ENCODE results near the gene XXYLT1. TPM values are rescaled to one million over a fixed set of nuclear protein-coding genes. Genes with fewer than 3 reads are reported as not detected.

Gene XXYLT1
- total RNA-seq, 1 donor = 21.0 TPM

DNA sequence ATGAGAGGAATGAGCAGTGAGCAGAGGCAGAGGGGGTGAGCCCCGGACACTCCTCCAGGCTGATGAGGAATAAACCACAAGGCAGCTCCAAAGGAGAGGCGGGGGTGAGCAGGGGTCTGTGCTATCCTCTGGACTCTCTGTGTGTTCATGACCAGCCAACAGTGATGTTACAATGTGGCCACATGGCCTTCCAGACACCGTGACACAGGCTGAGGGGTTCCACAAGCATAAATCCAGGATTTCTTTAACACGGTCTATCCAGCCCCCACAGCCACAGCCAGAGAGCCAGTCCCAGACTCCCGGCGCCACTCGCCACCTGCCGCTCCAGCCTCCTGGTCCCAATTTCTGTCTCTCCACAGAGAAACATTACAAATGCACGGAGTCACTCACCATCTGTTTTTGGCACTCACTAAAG lies 24.4 kb downstream of the XXYLT1 start:
- DNase-seq (ENCODE audit: low read depth) = no peak
- no peak overlapping the region for H3K4me3 ChIP-seq (ENCODE audit: low read depth, low read length)
- no peak for TF ChIP-seq CTCF (IDR thresholded peaks at IDR 0.05; ENCODE audit: insufficient read depth, low read length)

DNA sequence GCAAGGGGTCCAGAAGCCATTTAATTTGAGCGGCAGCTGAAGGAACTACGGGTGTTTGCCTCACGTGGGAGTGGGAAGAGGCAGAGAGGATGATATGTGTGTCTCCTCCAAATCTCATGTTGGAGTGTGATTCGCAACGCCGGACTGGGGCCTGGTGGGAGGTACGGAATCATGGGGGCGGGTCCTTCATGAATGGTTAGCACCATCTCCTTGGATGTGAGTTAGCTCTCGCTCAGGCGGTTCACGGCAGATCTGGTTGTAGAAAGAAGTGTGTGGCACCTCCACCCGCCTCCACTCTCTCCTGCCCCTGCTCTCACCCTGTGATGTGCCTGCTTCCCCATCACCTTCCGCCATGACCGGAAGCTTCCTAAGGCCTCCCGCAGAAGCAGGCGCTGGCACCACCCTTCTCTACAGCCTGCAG lies 25.4 kb downstream of the XXYLT1 start:
- DNase-seq (ENCODE audit: low read depth) = no peak
- no peak for TF ChIP-seq CTCF (IDR thresholded peaks at IDR 0.05; ENCODE audit: insufficient read depth, low read length)
- no peak overlapping the region for H3K4me3 ChIP-seq (ENCODE audit: low read depth, low read length)

- DNase-seq (ENCODE audit: low read depth) = no peak
- no peak overlapping the region for H3K4me3 ChIP-seq (ENCODE audit: low read depth, low read length)
- no peak for TF ChIP-seq CTCF (IDR thresholded peaks at IDR 0.05; ENCODE audit: insufficient read depth, low read length)
Observed at GRCh38 chr3:195241592-195242355, 29.2 kb downstream of the XXYLT1 start.

DNA sequence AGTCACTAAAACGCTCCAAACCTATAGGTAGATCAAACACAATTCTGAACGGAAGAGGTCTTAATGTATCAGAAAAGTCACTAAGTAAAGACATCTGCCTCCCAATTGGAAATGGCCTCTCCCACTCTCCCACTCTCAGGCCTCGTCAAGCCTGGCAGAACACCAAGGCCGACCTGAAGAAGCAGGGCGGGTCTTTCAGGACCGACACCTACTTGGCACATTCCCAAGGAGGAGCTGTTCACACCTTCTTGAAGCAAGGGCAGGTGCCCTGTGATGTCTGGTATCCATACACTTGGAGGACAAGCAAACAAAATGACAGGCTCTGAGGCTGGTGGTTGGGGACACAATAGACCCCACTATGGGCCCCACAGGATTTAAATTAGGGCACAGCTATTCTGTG lies 30.0 kb downstream of the XXYLT1 start:
- DNase-seq (ENCODE audit: low read depth) = no peak
- no peak overlapping the region for H3K4me3 ChIP-seq (ENCODE audit: low read depth, low read length)
- no peak for TF ChIP-seq CTCF (IDR thresholded peaks at IDR 0.05; ENCODE audit: insufficient read depth, low read length)

DNA sequence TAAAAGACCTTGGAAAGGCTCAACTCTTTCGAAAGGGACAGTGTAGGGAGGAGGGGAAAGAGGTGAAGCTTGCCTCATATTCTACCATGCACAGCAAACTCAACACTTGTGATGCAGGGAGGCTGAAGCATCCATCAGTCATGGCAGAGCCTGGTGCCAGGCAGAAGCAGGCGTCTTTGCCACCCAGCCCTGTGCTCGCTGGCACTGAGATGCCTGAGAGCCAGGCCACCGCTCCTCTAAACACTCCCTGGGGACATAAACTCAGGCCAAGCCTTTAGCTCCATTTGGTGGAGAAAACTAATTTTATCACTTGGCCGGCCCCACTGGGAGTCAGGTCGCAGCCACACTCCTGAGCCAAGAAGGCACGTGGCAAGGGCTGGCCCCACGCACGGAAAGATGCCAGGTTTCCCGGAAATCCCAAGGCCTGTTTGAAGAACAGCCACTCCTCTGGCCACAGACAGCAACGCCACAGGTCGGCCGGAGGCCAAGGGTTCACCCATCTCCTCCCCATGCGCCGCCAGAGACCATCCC lies 30.7 kb downstream of the XXYLT1 start:
- no peak overlapping the region for H3K4me3 ChIP-seq (ENCODE audit: low read depth, low read length)
- DNase-seq (ENCODE audit: low read depth) = peak; percentile 33
- no peak for TF ChIP-seq CTCF (IDR thresholded peaks at IDR 0.05; ENCODE audit: insufficient read depth, low read length)

DNA sequence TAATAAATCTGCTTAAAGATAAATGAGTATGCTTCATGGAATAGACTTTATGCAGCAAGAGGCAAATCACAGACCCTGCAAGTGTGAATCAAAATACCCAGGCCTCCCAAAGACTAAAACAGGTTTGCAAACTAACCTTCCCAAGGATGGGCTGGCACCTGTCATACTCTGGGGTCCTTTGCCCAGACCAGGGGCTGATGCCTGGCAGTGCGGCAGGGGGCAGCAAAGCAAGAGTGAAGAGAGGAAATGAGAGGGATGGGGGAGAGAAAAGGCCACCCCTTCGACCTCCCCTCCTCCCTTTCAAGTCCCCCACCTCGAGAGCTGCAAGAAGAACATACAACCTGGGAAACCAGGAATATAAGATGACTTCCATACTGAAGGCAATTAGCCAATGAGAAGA lies 31.8 kb downstream of the XXYLT1 start:
- no peak overlapping the region for H3K4me3 ChIP-seq (ENCODE audit: low read depth, low read length)
- TF ChIP-seq CTCF (IDR thresholded peaks at IDR 0.05; ENCODE audit: insufficient read depth, low read length) = no peak
- no peak for DNase-seq (ENCODE audit: low read depth)
